GM10266 (cell line): Measurements from ENCODE around the gene AMT.
A peak's percentile ranks its signal among the peaks of the same experiment; 100 is the strongest.
"Not testable (repeated sequence)": the region's sequence is repeated elsewhere in the genome, so short reads cannot be mapped to it uniquely, and the experiment has no call there.

ENCODE experiments used
- DNase-seq: peaks from one replicate; pipeline ENCODE4 v3.0.0; 2012; ENCODE audit errors: extremely low spot score
- CTCF ChIP-seq: IDR thresholded peaks from 2 replicates; pipeline ENCODE4 v1.5.1; 2012; ENCODE audit warnings: mild to moderate bottlenecking, low read depth; ENCODE audit not compliant: control insufficient read depth, insufficient read depth; ENCODE audit errors: missing control alignments

AMT gene

GRCh38 chr3:49411968-49412631 lies 10.2 kb downstream of the AMT start, which contains the start of the genes RHOA and TCTA:
TSS of gene RHOA (minus strand) at chr3:49411976. CDS start at chr3:49375589, 36,387 bp downstream.
TSS of gene TCTA (plus strand) at chr3:49412423. CDS start at chr3:49412427, 4 bp downstream.
- no peak for TF ChIP-seq CTCF
- DNase-seq = peak; percentile 99

DNA sequence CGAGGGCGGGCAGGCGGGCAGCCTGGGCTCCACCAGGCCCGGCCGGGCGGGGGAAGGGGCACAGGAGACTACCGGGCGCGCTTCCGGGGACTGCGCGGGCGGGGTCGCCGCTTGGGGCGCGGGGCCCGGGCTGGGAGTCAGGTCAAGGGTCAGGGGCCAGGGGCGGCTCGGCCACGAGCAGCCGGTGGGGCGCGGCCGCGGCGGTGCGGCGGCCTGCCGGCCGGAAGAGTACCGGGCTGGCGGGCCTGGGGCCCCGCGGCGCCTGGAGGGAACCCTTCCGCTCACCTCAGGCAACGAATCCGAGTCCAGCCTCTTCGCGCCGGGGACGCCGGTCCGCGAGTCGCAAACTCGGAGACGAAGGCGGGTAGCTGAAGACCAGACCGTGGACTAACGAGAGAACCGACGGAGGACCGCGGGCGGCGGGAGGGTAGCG lies 10.7 kb downstream of the AMT start:
- no peak for DNase-seq
- TF ChIP-seq CTCF = no peak

DNA sequence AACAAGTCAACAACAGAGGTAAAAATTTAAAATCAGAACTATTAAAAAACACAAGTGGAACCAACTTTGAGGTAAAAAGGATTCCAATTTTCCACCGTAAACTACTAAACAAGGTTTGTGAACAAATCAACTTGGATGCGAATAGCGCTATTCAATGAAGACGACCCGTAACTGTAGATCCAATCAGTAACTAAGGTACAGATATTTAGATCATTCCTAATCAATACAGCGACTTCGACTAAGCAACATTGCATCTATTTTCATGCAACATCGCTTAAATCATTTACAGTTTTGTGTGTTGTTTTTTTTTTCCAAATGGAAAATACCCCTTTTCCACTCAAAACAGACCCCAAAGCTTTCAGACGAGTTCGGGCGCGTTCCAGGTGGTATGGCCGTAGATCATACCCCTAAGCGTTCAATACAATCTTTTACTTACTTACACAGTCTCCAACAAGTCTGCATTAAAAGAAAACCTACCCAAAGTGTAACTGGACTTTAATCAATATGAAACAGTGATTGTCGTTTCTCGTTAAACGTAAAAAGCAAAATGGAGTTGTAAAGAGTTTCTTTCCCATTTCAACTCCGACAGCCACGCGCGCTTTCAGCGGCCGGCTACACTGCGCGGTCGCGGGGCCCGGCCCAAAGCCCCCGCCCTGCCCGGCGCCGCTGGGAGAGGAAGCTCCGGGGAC lies 11.3 kb downstream of the AMT start:
- no peak for TF ChIP-seq CTCF
- no peak for DNase-seq

DNA sequence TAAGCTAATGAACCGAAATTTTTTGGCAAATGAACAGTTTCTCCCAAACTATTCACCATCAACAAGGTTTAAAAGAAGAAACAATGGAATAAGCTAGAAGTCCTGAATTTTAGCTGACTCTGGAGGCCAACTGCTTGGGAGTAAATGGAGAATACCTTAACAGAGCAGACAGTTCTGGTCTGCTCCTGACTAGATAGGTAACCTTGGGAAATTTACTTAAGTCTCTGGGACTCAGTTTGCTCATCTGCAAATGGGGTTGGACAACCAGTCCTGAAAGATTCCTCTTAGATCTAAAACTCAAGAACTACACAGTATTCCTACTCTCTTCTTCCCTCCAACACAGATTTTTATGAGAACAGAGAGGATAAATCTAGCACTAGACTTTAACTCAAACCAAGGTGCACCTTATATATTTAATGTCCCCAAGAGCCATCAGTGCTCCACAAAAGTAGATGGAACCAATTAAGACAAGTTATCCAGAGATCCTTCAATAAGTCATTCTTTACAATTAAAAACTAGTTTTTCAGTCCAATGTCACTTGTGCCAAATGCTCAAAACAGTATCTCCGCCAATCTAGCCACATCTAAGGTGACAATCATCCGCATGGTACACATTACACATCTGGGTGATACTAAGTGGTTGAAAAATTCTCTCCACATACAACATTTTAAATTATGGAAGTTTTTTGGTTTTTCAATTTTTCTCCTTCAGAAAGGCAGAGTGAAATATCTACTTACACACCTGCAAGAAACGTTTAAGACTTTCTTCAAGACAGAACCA lies 12.0 kb downstream of the AMT start:
- DNase-seq = no peak
- TF ChIP-seq CTCF = no peak

GRCh38 chr3:49406571-49407565 lies 15.4 kb downstream of the AMT start:
- no peak for DNase-seq
- no peak for TF ChIP-seq CTCF

DNA sequence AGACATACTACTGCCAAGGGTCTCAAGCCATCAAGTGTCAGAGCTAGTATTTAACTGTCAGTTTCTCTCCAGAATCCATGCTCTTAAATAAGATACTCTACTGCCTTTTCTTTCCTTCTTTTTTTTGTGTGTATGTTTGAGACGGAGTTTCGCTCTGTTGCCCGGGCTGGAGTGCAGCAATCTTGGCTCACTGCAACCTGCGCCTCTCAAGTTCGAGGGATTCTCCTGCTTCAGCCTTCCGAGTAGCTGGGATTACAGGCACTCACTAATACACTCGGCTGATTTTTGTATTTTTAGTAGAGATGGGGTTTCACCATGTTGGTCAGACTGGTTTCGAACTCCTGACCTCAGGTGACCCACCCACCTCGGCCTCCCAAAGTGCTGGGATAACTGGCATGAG lies 16.7 kb downstream of the AMT start:
- DNase-seq = not testable (repeated sequence)

- no peak for TF ChIP-seq CTCF
- no peak for DNase-seq
Measured at GRCh38 chr3:49403891-49404290, 18.4 kb downstream of the AMT start.
